HEK293 (cell line): ENCODE results near the gene CTNNA2.
A peak's percentile ranks its signal among the peaks of the same experiment; 100 is the strongest.

Experiments used
- CTCF ChIA-PET: fragments of 350-600 bp; formaldehyde crosslinking; extraction: SDS; loops from one replicate; lab custom pipeline; 2021; ENCODE audit warnings: antibody characterized with exemption; lab: Yijun Ruan, JAX
- POLR2A ChIA-PET: fragments of 300-600 bp; formaldehyde crosslinking; extraction: SDS; loops from one replicate; lab custom pipeline; 2020; ENCODE audit warnings: antibody characterized with exemption, inconsistent platforms; lab: Yijun Ruan, JAX
- H3K27ac ChIP-seq: fragments of 200-500 bp; sonication (Bioruptor generic); 2 replicates; pipeline ENCODE4 v1.5.1; 2014; ENCODE audit warnings: low read depth, low read length, control low read depth, inconsistent platforms; ENCODE audit errors: extremely low read depth
- H3K36me3 ChIP-seq, 2 experiments: fragments of 200-500 bp in 1 of 2; sonication (Bioruptor generic) in 1 of 2; 1 replicate in 1 of 2; 2 replicates in 1 of 2; pipeline ENCODE4 v1.5.1; 2014 to 2017; ENCODE audit warnings: inconsistent platforms in 2 of 2, low read length in 2 of 2; ENCODE audit not compliant: control insufficient read depth in 2 of 2, insufficient read depth in 1 of 2
- H3K4me1 ChIP-seq: fragments of 200-500 bp; sonication (Bioruptor generic); 2 replicates; pipeline ENCODE4 v1.5.1; 2014; ENCODE audit warnings: mild to moderate bottlenecking, low read length, inconsistent platforms; ENCODE audit not compliant: control insufficient read depth, insufficient read depth
- H3K4me3 ChIP-seq: 2 replicates; pipeline ENCODE4 v1.5.1; 2011; ENCODE audit warnings: low read depth, mild to moderate bottlenecking, control low read depth, low read length, moderate library complexity
- H3K9me3 ChIP-seq: fragments of 200-500 bp; sonication (Bioruptor generic); 2 replicates; pipeline ENCODE4 v1.5.1; 2014; ENCODE audit warnings: low read depth, low read length, inconsistent platforms; ENCODE audit not compliant: control insufficient read depth, insufficient read depth
- PBX3 ChIP-seq: sonication (generic); formaldehyde crosslinking; IDR thresholded peaks from 2 replicates; pipeline ENCODE4 v1.8.1; 2022; ENCODE audit warnings: mild to moderate bottlenecking, moderate library complexity, missing genetic modification reagents
- SETDB1 ChIP-seq: IDR thresholded peaks from one replicate; pipeline ENCODE4 v1.6.1; 2017; ENCODE audit warnings: mild to moderate bottlenecking, low read length, moderate library complexity, mixed read lengths; ENCODE audit not compliant: insufficient read length
- ZBTB6 ChIP-seq: fragments of 450-650 bp; formaldehyde crosslinking; IDR thresholded peaks from 2 replicates; pipeline ENCODE4 v1.5.1; 2017; ENCODE audit warnings: missing biosample characterization, missing genetic modification characterization
- ZBTB8A ChIP-seq: fragments of 450-650 bp; formaldehyde crosslinking; IDR thresholded peaks from 2 replicates; pipeline ENCODE4 v1.5.1; 2016; ENCODE audit warnings: missing biosample characterization, missing genetic modification characterization
- ZNF132 ChIP-seq: fragments of 450-650 bp; formaldehyde crosslinking; IDR thresholded peaks from 2 replicates; pipeline ENCODE4 v1.5.1; 2017; ENCODE audit warnings: missing biosample characterization, missing genetic modification characterization, borderline replicate concordance
- ZNF133 ChIP-seq: fragments of 450-650 bp; formaldehyde crosslinking; IDR thresholded peaks from 2 replicates; pipeline ENCODE4 v1.5.1; 2016; ENCODE audit warnings: missing biosample characterization, missing genetic modification characterization
- ZNF146 ChIP-seq: fragments of 450-650 bp; formaldehyde crosslinking; IDR thresholded peaks from 2 replicates; pipeline ENCODE4 v1.5.1; 2016; ENCODE audit warnings: missing biosample characterization, missing genetic modification characterization
- ZNF16 ChIP-seq: fragments of 450-650 bp; formaldehyde crosslinking; IDR thresholded peaks from 2 replicates; pipeline ENCODE4 v1.5.1; 2016; ENCODE audit warnings: low read depth, missing biosample characterization, missing genetic modification characterization
- ZNF174 ChIP-seq: fragments of 450-650 bp; formaldehyde crosslinking; IDR thresholded peaks from 2 replicates; pipeline ENCODE4 v1.5.0; 2017; ENCODE audit warnings: missing biosample characterization, mild to moderate bottlenecking, missing genetic modification characterization
- ZNF311 ChIP-seq: fragments of 450-650 bp; formaldehyde crosslinking; IDR thresholded peaks from 2 replicates; pipeline ENCODE4 v1.5.1; 2017; ENCODE audit warnings: missing biosample characterization, missing genetic modification characterization, borderline replicate concordance
- ZNF324 ChIP-seq: fragments of 450-650 bp; formaldehyde crosslinking; IDR thresholded peaks from 2 replicates; pipeline ENCODE4 v1.5.1; 2016; ENCODE audit warnings: missing biosample characterization, missing genetic modification characterization
- ZNF449 ChIP-seq: fragments of 450-650 bp; formaldehyde crosslinking; IDR thresholded peaks from 2 replicates; pipeline ENCODE4 v1.5.1; 2017; ENCODE audit warnings: missing biosample characterization, mild to moderate bottlenecking, missing genetic modification characterization, moderate library complexity
- ZNF488 ChIP-seq: fragments of 450-650 bp; formaldehyde crosslinking; IDR thresholded peaks from 2 replicates; pipeline ENCODE4 v1.5.1; 2016; ENCODE audit warnings: missing biosample characterization, missing genetic modification characterization
- ZNF514 ChIP-seq: fragments of 450-650 bp; formaldehyde crosslinking; IDR thresholded peaks from 2 replicates; pipeline ENCODE4 v1.5.1; 2016; ENCODE audit warnings: missing biosample characterization, missing genetic modification characterization
- ZNF521 ChIP-seq: fragments of 450-650 bp; formaldehyde crosslinking; IDR thresholded peaks from 2 replicates; pipeline ENCODE4 v1.5.1; 2017; ENCODE audit warnings: missing biosample characterization, mild to moderate bottlenecking, missing genetic modification characterization
- ZNF585B ChIP-seq: fragments of 450-650 bp; formaldehyde crosslinking; IDR thresholded peaks from 2 replicates; pipeline ENCODE4 v1.5.1; 2016; ENCODE audit warnings: missing biosample characterization, missing genetic modification characterization
- ZNF660 ChIP-seq: fragments of 450-650 bp; IDR thresholded peaks from 2 replicates; pipeline ENCODE4 v1.5.1; 2018; ENCODE audit warnings: missing biosample characterization, mild to moderate bottlenecking, missing genetic modification characterization
- ZNF677 ChIP-seq: fragments of 450-650 bp; IDR thresholded peaks from 2 replicates; pipeline ENCODE4 v1.5.0; 2018; ENCODE audit warnings: missing biosample characterization, mild to moderate bottlenecking, missing genetic modification characterization, moderate library complexity
- ZNF785 ChIP-seq: fragments of 450-650 bp; formaldehyde crosslinking; IDR thresholded peaks from 2 replicates; pipeline ENCODE4 v1.5.1; 2016; ENCODE audit warnings: missing biosample characterization, missing genetic modification characterization
- ZNF830 ChIP-seq: fragments of 450-650 bp; IDR thresholded peaks from 2 replicates; pipeline ENCODE4 v1.5.0; 2018; ENCODE audit warnings: missing biosample characterization, missing genetic modification characterization, low read depth, mild to moderate bottlenecking, moderate library complexity

CTNNA2 gene

GRCh38 chr2:79547568-79547967, 34.7 kb downstream of the CTNNA2 start:
- no peak overlapping the region for H3K27ac ChIP-seq
- POLR2A ChIA-PET: no interaction called here
- H3K36me3 ChIP-seq: no peaks in the 10 kb centered on the region
- TF ChIP-seq SETDB1: peak; percentile 85
- TF ChIP-seq ZNF16: no peak
- no peaks in the 10 kb centered on the region for H3K9me3 ChIP-seq
- H3K4me1 ChIP-seq: no peaks in the 10 kb centered on the region
- H3K4me3 ChIP-seq: no peak overlapping the region
- CTCF ChIA-PET: no interaction called here

GRCh38 chr2:79552653-79553052, 39.8 kb downstream of the CTNNA2 start:
- no peaks in the 10 kb centered on the region for H3K4me1 ChIP-seq
- ChIA-PET POLR2A (no interaction called here), CTCF (no interaction called here)
- TF ChIP-seq ZNF449 (tag by site-specific recombination) (no peak), ZNF585B (tag by site-specific recombination) (peak; percentile 71)
- H3K9me3 ChIP-seq: no peaks in the 10 kb centered on the region
- H3K36me3 ChIP-seq: no peaks in the 10 kb centered on the region
- H3K4me3 ChIP-seq: no peak overlapping the region
- no peak overlapping the region for H3K27ac ChIP-seq

- Histone ChIP-seq H3K4me1 (no peaks in the 10 kb centered on the region), H3K9me3 (no peaks in the 10 kb centered on the region), H3K4me3 (no peak overlapping the region), H3K27ac (no peak overlapping the region), H3K36me3 (no peaks in the 10 kb centered on the region)
- CTCF ChIA-PET: no interaction called here
- TF ChIP-seq ZNF324 (tag by site-specific recombination): no peak
- TF ChIP-seq ZNF311 (tag by site-specific recombination): no peak
- no peak for TF ChIP-seq ZNF660 (tag by site-specific recombination)
- no peak for TF ChIP-seq ZNF830 (tag by site-specific recombination)
- TF ChIP-seq ZNF174: no peak
- no peak for TF ChIP-seq ZNF132
- no peak for TF ChIP-seq ZNF488 (tag by site-specific recombination)
- TF ChIP-seq PBX3 (CRISPR knock-in tag): no peak
- no peak for TF ChIP-seq ZNF677 (tag by site-specific recombination)
- TF ChIP-seq ZNF521 (tag by site-specific recombination): no peak
- TF ChIP-seq ZBTB8A (tag by site-specific recombination): no peak
- TF ChIP-seq ZNF146 (tag by site-specific recombination): no peak
- no peak for TF ChIP-seq ZBTB6 (tag by site-specific recombination)
- TF ChIP-seq ZNF785 (tag by site-specific recombination): no peak
- no peak for TF ChIP-seq ZNF133 (tag by site-specific recombination)
- TF ChIP-seq ZNF514 (tag by site-specific recombination): no peak
- POLR2A ChIA-PET: no interaction called here
These were observed 42.0 kb downstream of the CTNNA2 start for GRCh38 chr2:79554899-79555298.
